Measurements from ENCODE around the gene PPP1R7.

PPP1R7 gene

DNA sequence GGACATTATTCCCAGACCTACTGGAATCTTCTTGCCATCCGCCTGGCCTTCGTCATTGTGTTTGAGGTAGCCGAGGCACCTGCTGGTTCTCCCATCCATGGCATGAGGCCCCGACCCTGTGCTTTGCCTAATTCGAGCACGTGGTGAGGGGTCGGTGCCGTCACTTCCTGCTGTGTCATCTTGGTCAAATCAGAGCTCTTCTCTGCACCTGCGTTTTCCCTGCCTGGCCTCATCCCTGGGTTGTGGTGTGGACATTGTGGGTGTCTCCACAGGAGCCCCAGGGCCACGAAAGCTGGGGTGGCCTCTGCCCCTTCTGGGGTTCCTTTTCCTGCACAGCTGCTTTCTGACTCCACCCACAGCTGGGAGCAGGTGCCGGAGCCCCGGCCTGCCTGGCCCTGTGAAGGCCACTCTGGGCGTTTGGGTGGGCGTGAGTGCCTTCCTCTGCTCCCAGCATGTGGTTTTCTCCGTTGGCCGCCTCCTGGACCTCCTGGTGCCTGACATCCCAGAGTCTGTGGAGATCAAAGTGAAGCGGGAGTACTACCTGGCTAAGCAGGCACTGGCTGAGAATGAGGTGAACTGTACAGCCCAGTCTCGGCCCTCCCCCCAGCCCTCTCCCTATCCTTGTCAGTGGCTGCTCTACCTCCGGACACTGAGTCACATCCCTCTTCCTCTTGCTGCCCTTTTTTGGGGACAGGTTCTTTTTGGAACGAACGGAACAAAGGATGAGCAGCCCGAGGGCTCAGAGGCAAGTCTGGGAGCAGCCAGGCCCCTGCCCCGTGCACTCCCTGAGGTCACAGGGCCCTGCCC, 73.1 kb downstream of the PPP1R7 start:
- DNase-seq (ENCODE audit: low read depth in 2 of 2), result peak in 1 of 2 donors; percentile 49
- no peak for TF ChIP-seq CTCF (IDR thresholded peaks at IDR 0.05; ENCODE audit: low read depth, low read length)
- no peak overlapping the region for H3K4me3 ChIP-seq (replicated peaks in 1 of 2; ENCODE audit: low read depth in 2 of 2, low read length in 2 of 2)

DNA sequence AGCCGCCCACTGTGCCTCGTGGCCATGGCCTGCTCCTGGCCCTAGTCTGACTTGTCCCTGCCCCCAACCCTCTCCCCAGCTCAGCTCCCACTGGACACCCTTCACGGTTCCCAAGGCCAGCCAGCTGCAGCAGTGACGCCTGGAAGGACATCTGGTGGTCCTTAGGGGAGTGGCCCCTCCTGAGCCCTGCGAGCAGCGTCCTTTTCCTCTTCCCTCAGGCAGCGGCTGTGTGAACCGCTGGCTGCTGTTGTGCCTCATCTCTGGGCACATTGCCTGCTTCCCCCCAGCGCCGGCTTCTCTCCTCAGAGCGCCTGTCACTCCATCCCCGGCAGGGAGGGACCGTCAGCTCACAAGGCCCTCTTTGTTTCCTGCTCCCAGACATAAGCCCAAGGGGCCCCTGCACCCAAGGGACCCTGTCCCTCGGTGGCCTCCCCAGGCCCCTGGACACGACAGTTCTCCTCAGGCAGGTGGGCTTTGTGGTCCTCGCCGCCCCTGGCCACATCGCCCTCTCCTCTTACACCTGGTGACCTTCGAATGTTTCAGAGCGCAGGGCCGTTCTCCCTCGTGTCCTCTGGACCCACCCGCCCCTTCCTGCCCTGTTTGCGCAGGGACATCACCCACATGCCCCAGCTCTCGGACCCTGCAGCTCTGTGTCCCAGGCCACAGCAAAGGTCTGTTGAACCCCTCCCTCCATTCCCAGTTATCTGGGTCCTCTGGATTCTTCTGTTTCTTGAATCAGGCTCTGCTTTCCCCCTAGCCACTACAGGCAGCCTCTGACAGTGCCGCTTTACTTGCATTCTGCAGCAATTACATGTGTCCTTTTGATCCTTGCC, 74.0 kb downstream of the PPP1R7 start:
- no peak overlapping the region for H3K4me3 ChIP-seq (replicated peaks in 1 of 2; ENCODE audit: low read depth in 2 of 2, low read length in 2 of 2)
- TF ChIP-seq CTCF (IDR thresholded peaks at IDR 0.05; ENCODE audit: low read depth, low read length), result peak; percentile 1
- peak; percentile 58 to 62 for DNase-seq (ENCODE audit: low read depth in 2 of 2)

- TF ChIP-seq CTCF (IDR thresholded peaks at IDR 0.05; ENCODE audit: low read depth, low read length), result no peak
- no peak for DNase-seq (ENCODE audit: low read depth in 2 of 2)
- no peak overlapping the region for H3K4me3 ChIP-seq (replicated peaks in 1 of 2; ENCODE audit: low read depth in 2 of 2, low read length in 2 of 2)
These were observed 74.7 kb downstream of the PPP1R7 start for GRCh38 chr2:241224851-241225438.

DNA sequence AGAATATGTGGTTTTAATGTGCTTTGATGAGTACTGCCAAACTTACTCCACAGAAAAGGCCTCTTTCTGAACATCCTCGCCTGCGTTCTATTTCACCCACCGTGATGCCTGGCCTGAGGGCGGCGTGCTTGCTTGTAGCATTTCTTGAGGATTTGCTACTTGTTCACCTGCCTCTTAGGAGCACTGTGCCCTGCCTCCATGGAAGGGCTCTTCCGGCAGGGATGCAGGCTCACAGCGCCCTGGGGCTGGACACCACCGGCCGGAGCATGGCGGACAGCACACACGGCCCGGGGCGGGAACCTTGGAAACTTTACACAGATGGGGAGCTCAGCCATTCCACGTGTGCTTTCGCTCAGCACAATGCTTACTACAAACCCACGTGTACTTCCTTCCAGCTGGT, 75.3 kb downstream of the PPP1R7 start:
- H3K4me3 ChIP-seq (replicated peaks in 1 of 2; ENCODE audit: low read depth in 2 of 2, low read length in 2 of 2), result no peak overlapping the region
- DNase-seq (ENCODE audit: low read depth in 2 of 2), result no peak
- TF ChIP-seq CTCF (IDR thresholded peaks at IDR 0.05; ENCODE audit: low read depth, low read length), result no peak

GRCh38 chr2:241225983-241226382, 75.7 kb downstream of the PPP1R7 start:
- DNase-seq (ENCODE audit: low read depth in 2 of 2), result no peak
- no peak overlapping the region for H3K4me3 ChIP-seq (replicated peaks in 1 of 2; ENCODE audit: low read depth in 2 of 2, low read length in 2 of 2)
- no peak for TF ChIP-seq CTCF (IDR thresholded peaks at IDR 0.05; ENCODE audit: low read depth, low read length)

GRCh38 chr2:241226723-241227572, 76.7 kb downstream of the PPP1R7 start:
- H3K4me3 ChIP-seq (replicated peaks in 1 of 2; ENCODE audit: low read depth in 2 of 2, low read length in 2 of 2), result no peak overlapping the region
- no peak for TF ChIP-seq CTCF (IDR thresholded peaks at IDR 0.05; ENCODE audit: low read depth, low read length)
- DNase-seq (ENCODE audit: low read depth in 2 of 2), result peak in 1 of 2 donors; percentile 54
